T1000 (cell line): Measurements from ENCODE around the gene CHST9.
"Not testable (repeated sequence)": the region's sequence is repeated elsewhere in the genome, so short reads cannot be mapped to it uniquely, and the experiment has no call there.

Experiments
- DNase-seq: peaks from one replicate; lab custom pipeline; 2025; ENCODE audit warnings: mixed read lengths; lab: John Stamatoyannopoulos, UW

CHST9 gene, protein sequence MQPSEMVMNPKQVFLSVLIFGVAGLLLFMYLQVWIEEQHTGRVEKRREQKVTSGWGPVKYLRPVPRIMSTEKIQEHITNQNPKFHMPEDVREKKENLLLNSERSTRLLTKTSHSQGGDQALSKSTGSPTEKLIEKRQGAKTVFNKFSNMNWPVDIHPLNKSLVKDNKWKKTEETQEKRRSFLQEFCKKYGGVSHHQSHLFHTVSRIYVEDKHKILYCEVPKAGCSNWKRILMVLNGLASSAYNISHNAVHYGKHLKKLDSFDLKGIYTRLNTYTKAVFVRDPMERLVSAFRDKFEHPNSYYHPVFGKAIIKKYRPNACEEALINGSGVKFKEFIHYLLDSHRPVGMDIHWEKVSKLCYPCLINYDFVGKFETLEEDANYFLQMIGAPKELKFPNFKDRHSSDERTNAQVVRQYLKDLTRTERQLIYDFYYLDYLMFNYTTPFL

GRCh38 chr18:27185025-27185763, at the start of gene CHST9:
Gene CHST9, minus strand, starts transcription at chr18:27185308. Its CDS starts 42,499 bp downstream, at chr18:27142809.
- no peak for DNase-seq

DNA sequence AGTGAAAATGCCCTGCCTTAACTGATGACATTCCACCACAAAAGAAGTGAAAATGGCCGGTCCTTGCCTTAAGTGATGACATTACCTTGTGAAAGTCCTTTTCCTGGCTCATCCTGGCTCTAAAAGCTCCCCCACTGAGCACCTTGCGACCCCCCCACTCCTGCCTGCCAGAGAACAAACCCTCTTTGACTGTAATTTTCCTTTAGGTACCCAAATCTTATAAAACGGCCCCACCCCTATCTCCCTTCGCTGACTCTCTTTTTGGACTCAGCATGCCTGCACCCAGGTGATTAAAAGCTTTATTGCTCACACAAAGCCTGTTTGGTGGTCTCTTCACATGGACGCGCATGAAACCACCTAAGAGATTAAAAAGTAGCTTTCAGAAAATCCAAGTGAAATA, 47.2 kb upstream of the CHST9 start:
- not testable (repeated sequence) for DNase-seq

GRCh38 chr18:27231671-27232070, 46.6 kb upstream of the CHST9 start:
- DNase-seq: not testable (repeated sequence)

- DNase-seq: not testable (repeated sequence)
Observed at GRCh38 chr18:27231221-27231620, 46.1 kb upstream of the CHST9 start.

DNA sequence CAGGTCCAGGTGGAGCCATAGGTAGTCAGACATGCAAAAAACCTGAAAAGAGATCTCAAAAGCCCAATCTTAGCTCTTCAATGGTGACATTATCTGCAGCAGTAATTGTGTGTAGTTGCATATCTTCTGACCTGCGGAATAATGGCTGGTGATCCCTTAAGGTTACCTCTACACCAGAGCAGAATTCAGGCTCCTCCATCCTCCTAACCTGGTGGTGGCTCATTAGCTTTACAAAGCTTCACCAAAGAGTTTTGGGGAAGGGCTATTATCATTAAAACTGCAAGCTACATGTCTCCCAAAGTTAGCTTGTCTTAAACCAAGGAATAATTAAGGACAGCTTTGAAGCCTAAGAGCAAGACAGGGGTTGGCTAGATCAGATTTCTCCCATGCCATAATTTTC, 42.6 kb upstream of the CHST9 start:
- DNase-seq: no peak

- DNase-seq: no peak
Observed at GRCh38 chr18:27226556-27227075, 41.5 kb upstream of the CHST9 start.

DNA sequence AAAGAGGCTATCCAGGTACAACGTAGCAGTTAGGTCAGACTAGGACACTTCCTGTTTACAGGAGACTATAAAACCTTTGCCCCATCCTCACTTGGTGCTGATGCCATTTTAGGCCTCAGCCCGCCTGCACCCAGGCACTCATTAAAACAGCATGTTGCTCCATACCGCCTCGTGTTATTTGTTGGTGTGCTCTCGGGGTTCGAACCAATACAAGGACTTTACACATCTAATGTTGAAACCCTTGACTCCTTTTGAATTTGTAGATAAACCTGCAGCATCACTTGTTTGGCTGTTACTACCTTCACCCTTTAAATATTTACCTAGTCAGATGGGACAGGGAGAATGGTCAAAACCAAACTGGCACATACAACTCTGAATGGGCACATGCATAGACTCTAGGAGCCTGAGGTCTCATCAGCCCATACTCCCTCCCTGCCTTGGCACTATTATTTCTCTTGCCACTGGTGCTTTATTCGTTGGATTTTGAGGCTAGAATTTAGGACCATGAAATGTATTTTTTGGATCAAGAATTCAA, 40.9 kb upstream of the CHST9 start:
- DNase-seq: no peak

DNA sequence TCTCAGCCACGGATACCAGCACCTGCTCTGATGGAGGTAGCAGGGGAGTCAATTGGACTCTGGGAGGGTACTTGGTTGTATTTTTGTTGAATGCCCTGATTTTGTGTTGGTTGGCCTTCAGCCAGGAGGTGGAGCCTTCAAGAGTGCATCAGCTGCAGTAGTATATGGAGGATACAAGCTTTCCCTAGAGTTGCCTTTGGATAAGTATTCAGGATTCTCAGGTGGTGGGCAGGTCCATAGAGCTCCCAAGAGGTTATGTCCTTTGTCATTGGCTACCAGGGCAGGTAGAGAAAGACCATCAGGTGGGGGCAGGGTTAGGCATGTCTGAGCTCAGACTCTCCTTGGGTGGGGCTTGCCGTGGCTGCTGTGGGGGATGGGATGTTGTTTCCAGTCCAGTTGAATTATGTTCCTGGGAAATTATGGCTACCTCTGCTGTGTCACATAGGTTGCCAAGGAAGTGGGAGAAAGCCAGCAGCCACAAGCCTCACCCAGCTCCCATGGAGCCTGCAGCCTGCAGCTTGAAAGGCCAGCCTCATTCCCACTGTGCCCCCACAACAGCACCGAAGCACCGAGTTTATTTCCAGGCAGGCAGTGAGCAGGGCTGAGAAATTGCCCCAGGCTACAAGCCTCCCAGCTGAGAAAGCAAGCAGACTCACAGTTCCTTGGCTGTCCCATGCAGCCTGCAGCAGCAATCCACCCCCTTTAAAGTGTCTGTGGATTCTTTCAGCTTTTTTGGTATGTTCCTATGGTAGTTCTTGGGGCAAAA, 38.6 kb upstream of the CHST9 start:
- peak; percentile 49 for DNase-seq

- DNase-seq: no peak
Observed at GRCh38 chr18:27214831-27215230, 29.7 kb upstream of the CHST9 start.

DNA sequence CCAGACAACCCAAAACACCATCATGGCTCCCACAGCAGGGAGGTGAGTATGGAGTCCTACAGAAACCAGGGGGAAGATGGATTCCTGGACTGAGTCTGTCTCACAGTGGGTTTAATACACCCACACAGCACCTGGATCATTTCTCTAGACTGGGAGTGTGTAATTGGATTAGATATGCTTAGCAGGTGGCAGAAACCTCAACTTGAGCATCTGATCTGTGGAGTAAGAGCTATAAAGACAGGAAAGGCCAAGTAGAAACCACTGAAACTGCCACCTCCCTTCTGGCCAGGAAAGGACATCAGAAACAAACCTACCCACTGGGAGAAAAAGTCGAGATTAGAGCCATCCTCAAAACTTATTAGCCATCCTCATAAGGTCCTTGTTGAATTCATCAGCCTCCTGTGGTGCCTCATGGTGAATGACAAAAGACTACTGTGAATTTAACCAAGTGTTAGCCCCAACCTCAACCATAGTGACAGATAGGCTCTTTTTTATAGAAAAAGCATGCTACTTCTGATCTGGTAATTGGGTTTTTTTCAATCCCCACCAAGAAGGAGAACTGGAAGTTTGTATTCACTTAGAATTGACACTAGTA, 28.1 kb upstream of the CHST9 start:
- no peak for DNase-seq

GRCh38 chr18:27211569-27211968, 26.5 kb upstream of the CHST9 start:
- DNase-seq: no peak

DNA sequence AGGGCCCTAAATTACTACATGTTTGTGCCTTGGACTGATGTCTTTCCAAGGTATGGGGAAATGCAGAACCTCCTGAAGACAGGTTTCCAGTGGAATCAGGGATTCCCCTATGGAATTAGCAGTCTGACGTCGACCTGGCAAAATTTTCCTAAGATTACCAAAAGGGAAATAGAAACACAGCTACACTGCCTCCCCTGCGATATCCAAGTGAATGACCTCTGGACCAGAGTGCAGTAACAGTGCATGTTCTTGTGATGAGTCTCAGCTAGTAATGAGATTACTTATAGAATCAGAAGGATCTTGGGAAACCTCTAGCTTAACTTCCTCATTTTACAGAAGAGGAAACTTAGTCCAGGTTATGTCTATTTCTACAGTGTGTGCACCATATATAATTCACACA, 21.3 kb upstream of the CHST9 start:
- no peak for DNase-seq

DNA sequence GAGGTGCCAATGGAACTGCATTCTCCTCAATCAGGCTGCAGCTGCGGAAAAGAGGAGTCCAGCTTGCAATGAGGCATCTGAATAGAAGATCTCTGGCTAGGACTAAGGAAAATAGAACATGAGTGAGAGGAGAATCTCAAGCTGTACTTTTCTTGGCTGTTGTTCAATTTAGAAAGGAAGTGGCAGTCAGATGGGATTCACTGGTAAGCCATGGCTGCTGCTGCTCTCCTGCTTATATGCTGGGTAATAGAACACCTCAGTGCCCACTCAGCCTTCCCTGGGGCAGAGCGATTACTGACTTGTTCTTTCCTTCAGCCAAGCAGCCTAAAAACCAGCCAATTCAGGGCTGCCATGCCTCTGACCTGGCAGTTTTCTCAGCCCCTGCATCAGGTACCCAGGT, 17.6 kb upstream of the CHST9 start:
- no peak for DNase-seq

- DNase-seq: no peak
Observed at GRCh38 chr18:27198036-27198435, 12.9 kb upstream of the CHST9 start.

GRCh38 chr18:27188309-27188708, 3.2 kb upstream of the CHST9 start:
- no peak for DNase-seq

- DNase-seq: no peak
Observed at GRCh38 chr18:27185897-27186296, 789 bp upstream of the CHST9 start.

DNA sequence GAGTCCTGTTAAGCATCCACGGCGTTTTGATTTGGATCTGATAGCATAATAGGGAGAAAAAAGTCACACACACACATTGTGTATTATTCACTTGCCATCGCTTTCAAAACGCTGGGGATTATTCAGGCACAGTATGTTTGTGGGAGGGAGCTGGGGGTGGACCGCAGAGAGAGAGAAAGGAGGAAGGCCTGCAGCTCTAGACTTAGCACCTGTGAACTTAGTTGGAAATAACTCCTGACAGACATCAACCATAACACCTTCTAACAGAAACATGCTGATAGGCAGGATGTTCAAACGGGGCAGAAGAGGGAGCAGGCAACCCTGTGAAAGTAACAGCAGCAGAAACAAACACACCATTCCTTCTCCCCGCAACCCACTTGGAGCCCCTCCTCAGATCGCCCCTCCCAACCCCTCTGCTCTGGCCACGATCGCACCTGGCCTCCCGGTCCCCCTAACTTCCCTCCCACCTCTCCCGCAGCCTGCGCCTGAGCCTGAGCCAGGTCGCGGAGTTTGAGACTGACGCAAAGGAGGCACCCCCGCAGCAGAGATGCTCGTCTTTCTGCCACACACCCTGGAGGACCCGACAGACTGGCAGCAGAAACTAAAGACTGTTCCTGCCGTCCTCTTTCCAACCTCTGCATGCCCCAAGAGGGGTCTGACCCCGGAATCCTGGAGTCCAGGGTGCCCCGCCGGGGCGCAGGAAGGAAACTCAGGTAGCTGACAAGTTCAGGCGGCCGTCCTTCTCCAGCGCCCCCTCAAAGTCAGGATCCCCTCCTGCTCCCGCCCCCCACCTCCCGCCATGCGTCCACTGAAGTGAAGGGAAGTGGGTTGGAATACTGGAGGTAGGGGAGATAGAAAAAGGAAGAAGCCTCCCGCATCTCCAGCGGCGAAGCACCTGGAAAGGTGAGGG, 738 bp downstream of the CHST9 start:
- DNase-seq: no peak

GRCh38 chr18:27181726-27182125, 3.4 kb downstream of the CHST9 start:
- DNase-seq: no peak

- no peak for DNase-seq
Observed at GRCh38 chr18:27178424-27178823, 6.7 kb downstream of the CHST9 start.

DNA sequence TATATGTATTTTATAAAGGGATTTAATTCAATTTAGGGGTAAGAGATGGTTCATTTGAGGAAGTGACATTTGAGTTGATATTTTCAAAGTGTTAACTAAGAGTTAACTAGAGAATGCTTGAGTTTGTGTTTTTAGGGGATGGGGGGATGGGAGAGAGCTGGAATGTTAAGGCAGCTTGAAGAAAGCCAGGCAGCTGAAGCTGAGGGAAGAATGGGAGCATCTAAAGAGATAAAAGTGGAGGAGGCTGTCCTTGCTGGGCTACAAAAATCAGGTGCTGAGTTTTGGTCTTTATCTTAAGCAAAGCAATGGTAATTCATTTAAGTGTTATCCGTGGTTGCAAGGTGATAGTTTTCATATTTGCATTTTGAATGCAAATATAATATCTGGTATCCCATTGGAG, 9.2 kb downstream of the CHST9 start:
- no peak for DNase-seq

GRCh38 chr18:27175245-27175644, 9.9 kb downstream of the CHST9 start:
- no peak for DNase-seq
